Heart left ventricle (tissue), 16 donors: Measurements from ENCODE around the gene HOXB6. TPM values are rescaled to one million over a fixed set of nuclear protein-coding genes. Genes with fewer than 3 reads are reported as not detected.

Source experiments
- ATAC-seq, 4 donors: fragments of 200-7000 bp; cut with Tn5 transposase; one replicate each; pipeline ENCODE4 v1.9.1; 2020 to 2022; ENCODE audit warnings: moderate library complexity in 4 of 4, mild to moderate bottlenecking in 3 of 4, moderate number of reproducible peaks in 1 of 4
- DNase-seq, 5 donors: peaks; one replicate each; pipeline ENCODE4 v3.0.0-alpha.2; 2020
- H3K27ac ChIP-seq, 12 donors: fragments of 200-600 bp; sonication (generic) in 4 of 12; one replicate each; pipeline versions ENCODE4 v1.5.0 to v1.8.0; 2016 to 2022; ENCODE audit warnings: mild to moderate bottlenecking in 2 of 12
- H3K27me3 ChIP-seq, 9 donors: fragments of 200-600 bp; sonication (generic) in 2 of 9; one replicate each; pipeline versions ENCODE4 v1.5.1 to v1.8.0; 2016 to 2022; ENCODE audit warnings: mild to moderate bottlenecking in 3 of 9
- H3K36me3 ChIP-seq, 9 donors: fragments of 200-600 bp; sonication (generic) in 2 of 9; one replicate each; pipeline versions ENCODE4 v1.5.0 to v1.8.0; 2018 to 2022; ENCODE audit warnings: mild to moderate bottlenecking in 2 of 9
- H3K4me1 ChIP-seq, 12 donors: fragments of 200-600 bp; sonication (generic) in 4 of 12; one replicate each; pipeline versions ENCODE4 v1.5.0 to v1.8.0; 2016 to 2022; ENCODE audit warnings: mild to moderate bottlenecking in 3 of 12
- H3K4me3 ChIP-seq, 12 donors: fragments of 200-600 bp; sonication (generic) in 4 of 12; one replicate each; pipeline versions ENCODE4 v1.5.0 to v1.8.0; 2017 to 2022; ENCODE audit warnings: mild to moderate bottlenecking in 9 of 12, moderate library complexity in 4 of 12
- H3K9me3 ChIP-seq, 12 donors: fragments of 200-600 bp; sonication (generic) in 4 of 12; one replicate each; pipeline versions ENCODE4 v1.5.0 to v1.8.0; 2016 to 2022; ENCODE audit warnings: mild to moderate bottlenecking in 1 of 12
- CTCF ChIP-seq, 12 donors: fragments of 200-600 bp; sonication (generic) in 4 of 12; IDR thresholded peaks; one replicate each; pipeline versions ENCODE4 v1.5.0 to v1.8.0; 2018 to 2022; ENCODE audit warnings: antibody characterized with exemption in 12 of 12, mild to moderate bottlenecking in 5 of 12
- POLR2A ChIP-seq, 2 donors: fragments of 450-650 bp; IDR thresholded peaks; one replicate each; pipeline ENCODE4 v1.6.1; 2017; ENCODE audit warnings: antibody characterized with exemption in 2 of 2, mild to moderate bottlenecking in 2 of 2, moderate library complexity in 2 of 2
- WGBS, 4 donors: extraction: QIAGEN DNeasy Blood & Tissue Kit in 2 of 4; methylation state at CpG; one replicate each; pipeline versions ENCODE4 v1.1.5 to v1.1.7; 2013 to 2018; 5-methylcytosine and 5-hydroxymethylcytosine counted together
- intact Hi-C, 10 donors: fragments of 100-400 bp; cut with DNase I; formaldehyde crosslinking; loops; one replicate each; pipeline versions ENCODE4 v1.11.1 to v1.14.2; 2022
- polyA plus RNA-seq, 2 donors: library from polyadenylated mRNA; stranded (reverse); fragments of 200-250 nt; gene quantifications; one replicate each; pipeline ENCODE4 v1.2.3, GENCODE V29; 2013
- total RNA-seq, 9 donors: library from RNA; depleted of rRNA in 2 of 9; stranded (reverse); fragments of >200 nt in 2 of 9; fragmentation: NEBNext Ultra II Directional in 3 of 9; extraction: Animal tissue kit (Norgen Biotek cat#: 25700) in 3 of 9; gene quantifications; one replicate each; pipeline versions ENCODE4 v1.1.0 to v1.2.4, GENCODE V29; 2016 to 2023
- donor health status: ischemic (EF 13 %, LVEDD 7.1; RV severe dilation, severe dysfunction).
- donor health status: healthy with polysubstance abuse.
- donor health status: DM: no; HTN: yes; CAD: no.
- donor health status: DM: no; HTN: no; CAD: no.
- donor health status: ischemic (EF 25% LVEDD 6.9; RV normal size, moderate dysfunction).
- donor health status: ischemic (EF 25% LVEDD 5.7; RV mildly dilated, moderate dysfunction).
- donor health status: healthy.
- donor health status: DM: yes; HTN: yes; CAD: no.
- donor health status: ischemic (EF 35%, LVEDD 5.7; RV mildly dilated, moderate dysfunction).
- donor health status: nonischemic (EF 11% LVEDD 7.7; RV severe dilation, severe dysfunction).
- donor health status: DM: yes; HTN: yes; CAD: no.
- donor health status: PGD.
- donor health status: ischemic (EF 29% LVEDD 5.4; RV normal size, mild dysfunction).
- donor health status: nonischemic (EF 23%, LVEDD 6.1; RV moderate dilation, normal function).

Gene HOXB6
- total and polyA plus RNA-seq, 11 donors = 0.30 to 2.0 (median 0.54) TPM; not detected in 1

- DNase-seq = no peak
- H3K9me3 ChIP-seq = no peaks in the 10 kb centered on the region
- no peak for ATAC-seq
- peaks cover 12 to 96% (median 67%) of the 10 kb centered on the region in 9 donors for H3K27me3 ChIP-seq
- no peak for TF ChIP-seq CTCF (IDR thresholded peaks at IDR 0.05)
- TF ChIP-seq POLR2A (IDR thresholded peaks at IDR 0.05) = no peak
- peaks cover 0 to 40% (median 0%) of the 10 kb centered on the region in 12 donors for H3K4me1 ChIP-seq
- H3K36me3 ChIP-seq = no peaks in the 10 kb centered on the region
- H3K27ac ChIP-seq = peak overlapping the region in 7 of 12 donors; percentile 4 to 97 (median 58)
- 14 to 24% (median 20%) methylated on average over 8 to 10 of the region's 10 CpGs for WGBS, 4 donors
- H3K4me3 ChIP-seq = peak overlapping the region in 11 of 12 donors; percentile 24 to 56 (median 48)
- intact Hi-C loops = loop anchor here in 1 of 10 donors (2.0 kb wide), 1 partner anchor 15 kb away; the partner anchor contains the start of gene HOXB4
These were observed 41.0 kb downstream of the HOXB6 start for GRCh38 chr17:48563867-48564187.

DNA sequence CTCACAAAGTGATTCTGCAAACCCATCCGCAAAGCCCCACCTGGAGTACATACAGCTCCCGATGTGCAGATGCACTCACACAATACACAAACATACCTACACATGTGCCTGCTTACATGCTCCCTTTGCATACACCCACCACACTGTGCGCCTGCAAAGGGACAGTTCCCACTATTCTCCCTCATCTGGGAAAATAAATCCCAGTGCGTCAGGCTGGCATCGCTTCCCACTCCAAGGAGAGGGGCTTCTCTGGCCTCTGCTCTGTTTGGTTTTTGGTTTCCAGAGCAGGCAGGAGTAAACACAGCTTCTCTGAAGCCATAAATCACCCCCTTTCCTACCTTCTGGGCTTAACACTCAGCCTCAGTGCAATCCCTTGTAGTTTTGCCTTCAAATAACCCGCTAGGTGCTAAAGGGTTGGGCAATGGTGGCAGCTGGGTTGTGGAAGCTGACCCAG, 41.4 kb downstream of the HOXB6 start:
- peaks cover 0 to 40% (median 0%) of the 10 kb centered on the region in 12 donors for H3K4me1 ChIP-seq
- intact Hi-C loops = no loop called here
- DNase-seq (no peak), ATAC-seq (no peak)
- H3K27me3 ChIP-seq = peaks cover 12 to 96% (median 65%) of the 10 kb centered on the region in 9 donors
- WGBS, 4 donors = 47 to 55% (median 51%) methylated on average over 6 of the region's 6 CpGs
- H3K4me3 ChIP-seq = peak overlapping the region in 6 of 12 donors; percentile 27 to 56 (median 52)
- TF ChIP-seq CTCF (IDR thresholded peaks at IDR 0.05) = no peak
- no peak for TF ChIP-seq POLR2A (IDR thresholded peaks at IDR 0.05)
- no peaks in the 10 kb centered on the region for H3K9me3 ChIP-seq
- H3K36me3 ChIP-seq = no peaks in the 10 kb centered on the region
- peak overlapping the region in 1 of 12 donors; percentile 97 for H3K27ac ChIP-seq

GRCh38 chr17:48562934-48563333, 41.9 kb downstream of the HOXB6 start:
- 43 to 55% (median 52%) methylated on average over 5 of the region's 5 CpGs for WGBS, 4 donors
- DNase-seq (no peak), ATAC-seq (no peak)
- no peak for TF ChIP-seq CTCF (IDR thresholded peaks at IDR 0.05)
- TF ChIP-seq POLR2A (IDR thresholded peaks at IDR 0.05) = no peak
- intact Hi-C loops = no loop called here
- peaks cover 0 to 40% (median 0%) of the 10 kb centered on the region in 12 donors for H3K4me1 ChIP-seq
- H3K36me3 ChIP-seq = no peaks in the 10 kb centered on the region
- no peaks in the 10 kb centered on the region for H3K9me3 ChIP-seq
- H3K27me3 ChIP-seq = peaks cover 12 to 96% (median 65%) of the 10 kb centered on the region in 9 donors
- peak overlapping the region in 2 of 12 donors; percentile 56 for H3K4me3 ChIP-seq
- H3K27ac ChIP-seq = peak overlapping the region in 1 of 12 donors; percentile 97

DNA sequence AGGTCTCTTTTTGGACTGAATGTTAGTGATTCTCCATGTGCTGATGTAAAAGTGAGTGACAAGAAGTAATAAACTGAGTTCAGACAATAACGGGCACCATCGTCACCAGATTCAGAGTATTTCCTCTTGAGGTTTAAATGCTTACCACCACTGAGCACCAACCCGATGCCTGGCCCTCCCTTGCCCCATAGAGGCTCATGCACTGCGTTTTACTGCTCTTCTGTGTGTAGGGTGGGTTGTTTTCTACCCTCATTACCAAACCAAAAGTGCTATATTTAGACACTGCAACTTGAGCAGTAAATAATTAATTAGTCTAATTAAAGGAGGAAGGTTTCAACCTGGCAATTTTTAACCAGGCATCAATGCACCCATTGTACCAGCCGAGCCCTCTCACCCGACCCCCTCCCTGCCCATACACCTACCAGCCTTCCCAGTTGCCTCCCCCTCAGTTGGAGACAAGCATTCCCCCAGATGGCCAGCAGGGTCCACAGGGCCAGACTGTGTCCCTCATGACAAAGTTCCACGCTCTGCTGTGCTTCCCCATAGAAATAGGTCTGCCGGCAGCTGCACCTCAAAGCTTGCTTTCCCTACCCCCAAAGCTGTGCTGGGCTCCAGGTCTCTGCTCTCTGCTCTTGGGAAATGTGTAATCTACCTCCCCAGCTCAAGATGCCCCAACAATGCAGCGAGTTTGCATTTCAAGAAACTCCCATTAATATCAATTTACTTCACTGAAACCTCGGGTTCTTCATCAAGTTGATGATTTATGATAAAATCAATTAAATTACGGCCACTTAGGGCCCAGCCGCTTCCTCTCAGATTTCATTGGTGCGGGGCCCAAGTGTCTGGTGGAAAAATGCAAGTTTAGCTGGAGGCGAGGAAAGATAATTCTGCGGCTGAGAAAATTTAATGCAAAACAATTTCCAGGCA, 42.6 kb downstream of the HOXB6 start:
- Histone ChIP-seq H3K4me1 (peaks cover 0 to 39% (median 0%) of the 10 kb centered on the region in 12 donors), H3K4me3 (no peak overlapping the region), H3K27me3 (peaks cover 10 to 96% (median 61%) of the 10 kb centered on the region in 9 donors), H3K27ac (peak overlapping the region in 1 of 12 donors; percentile 97), H3K36me3 (no peaks in the 10 kb centered on the region), H3K9me3 (no peaks in the 10 kb centered on the region)
- DNase-seq (no peak), ATAC-seq (no peak)
- 48 to 64% (median 60%) methylated on average over 15 of the region's 15 CpGs for WGBS, 4 donors
- TF ChIP-seq POLR2A (IDR thresholded peaks at IDR 0.05) (no peak), CTCF (IDR thresholded peaks at IDR 0.05) (peak in 1 of 12 donors; percentile 5)
- intact Hi-C loops = no loop called here
